H9 (cell line): ENCODE data around the gene PEX10. TPM values are rescaled to one million over a fixed set of nuclear protein-coding genes. Genes with fewer than 3 reads are reported as not detected.

Experiments
- DNase-seq: peaks from one replicate; pipeline ENCODE4 v3.0.0-alpha.2; 2017
- H2AFZ ChIP-seq: one replicate; pipeline ENCODE4 v1.6.1; 2013; ENCODE audit warnings: mild to moderate bottlenecking, low read length, control low read depth, moderate library complexity
- H2AK5ac ChIP-seq: 2 replicates; pipeline ENCODE4 v1.6.1; 2013; ENCODE audit warnings: low read length, control low read depth, mixed read lengths; ENCODE audit not compliant: insufficient read length
- H2BK120ac ChIP-seq: one replicate; pipeline ENCODE4 v1.6.1; 2013; ENCODE audit warnings: low read depth, mild to moderate bottlenecking, low read length, control low read depth, inconsistent platforms; ENCODE audit not compliant: poor library complexity, severe bottlenecking
- H2BK12ac ChIP-seq: 2 replicates; pipeline ENCODE4 v1.6.1; 2013; ENCODE audit warnings: low read length, control low read depth, mixed read lengths, low read depth; ENCODE audit not compliant: insufficient read length
- H2BK15ac ChIP-seq: 2 replicates; pipeline ENCODE4 v1.6.1; 2013; ENCODE audit warnings: low read depth, low read length, control low read depth
- H2BK20ac ChIP-seq: one replicate; pipeline ENCODE4 v1.6.1; 2013; ENCODE audit warnings: low read depth, mild to moderate bottlenecking, low read length, control low read depth, inconsistent platforms; ENCODE audit not compliant: poor library complexity, severe bottlenecking
- H2BK5ac ChIP-seq: 2 replicates; pipeline ENCODE4 v1.6.1; 2013; ENCODE audit warnings: low read length, control low read depth, mixed read lengths; ENCODE audit not compliant: insufficient read length
- H3K14ac ChIP-seq: 2 replicates; pipeline ENCODE4 v1.6.1; 2013; ENCODE audit warnings: low read length, control low read depth; ENCODE audit not compliant: insufficient read depth
- H3K18ac ChIP-seq: 2 replicates; pipeline ENCODE4 v1.6.1; 2013; ENCODE audit warnings: low read depth, mild to moderate bottlenecking, mixed read lengths, low read length, control low read depth; ENCODE audit not compliant: insufficient read length
- H3K23ac ChIP-seq: 2 replicates; pipeline ENCODE4 v1.6.1; 2013; ENCODE audit warnings: low read length, control low read depth, mixed read lengths, low read depth; ENCODE audit not compliant: insufficient read length
- H3K23me2 ChIP-seq: 2 replicates; pipeline ENCODE4 v1.6.1; 2013; ENCODE audit warnings: low read depth, mild to moderate bottlenecking, mixed read lengths, low read length, control low read depth; ENCODE audit not compliant: insufficient read length, poor library complexity, severe bottlenecking
- H3K27ac ChIP-seq: 2 replicates; pipeline ENCODE4 v1.5.1; 2013; ENCODE audit warnings: low read length, control low read depth, mixed read lengths, low read depth; ENCODE audit not compliant: insufficient read length
- H3K27me3 ChIP-seq: 2 replicates; pipeline ENCODE4 v1.6.1; 2013; ENCODE audit warnings: low read length, control low read depth, inconsistent platforms; ENCODE audit not compliant: insufficient read depth
- H3K4ac ChIP-seq: 2 replicates; pipeline ENCODE4 v1.6.1; 2013; ENCODE audit warnings: low read depth, mild to moderate bottlenecking, control low read depth, inconsistent platforms, low read length, moderate library complexity
- H3K4me1 ChIP-seq: 2 replicates; pipeline ENCODE4 v1.6.1; 2013; ENCODE audit warnings: low read length, control low read depth, inconsistent platforms; ENCODE audit not compliant: insufficient read depth
- H3K4me2 ChIP-seq: 2 replicates; pipeline ENCODE4 v1.6.1; 2013; ENCODE audit warnings: low read length, control low read depth, mixed read lengths; ENCODE audit not compliant: insufficient read length, insufficient read depth
- H3K56ac ChIP-seq: 2 replicates; pipeline ENCODE4 v1.6.1; 2013; ENCODE audit warnings: low read depth, mild to moderate bottlenecking, mixed read lengths, low read length, control low read depth; ENCODE audit not compliant: insufficient read length
- H3K79me1 ChIP-seq: 2 replicates; pipeline ENCODE4 v1.6.1; 2013; ENCODE audit warnings: low read depth, mild to moderate bottlenecking, moderate library complexity, low read length, control low read depth, inconsistent platforms; ENCODE audit not compliant: insufficient read depth, poor library complexity, severe bottlenecking
- H3K79me2 ChIP-seq: 2 replicates; pipeline ENCODE4 v1.6.1; 2013; ENCODE audit warnings: low read length, control low read depth, inconsistent platforms; ENCODE audit not compliant: insufficient read depth
- H3K9ac ChIP-seq: 2 replicates; pipeline ENCODE4 v1.6.1; 2013; ENCODE audit warnings: low read length, control low read depth, mixed read lengths; ENCODE audit not compliant: insufficient read length; ENCODE audit errors: extremely low read depth
- H3K9me3 ChIP-seq: one replicate; pipeline ENCODE4 v1.6.1; 2013; ENCODE audit warnings: low read depth, low read length, inconsistent platforms; ENCODE audit not compliant: control insufficient read depth
- H3T11ph ChIP-seq: one replicate; pipeline ENCODE4 v1.6.1; 2013; ENCODE audit warnings: mild to moderate bottlenecking, low read length, control low read depth, inconsistent platforms
- H4K20me1 ChIP-seq: one replicate; pipeline ENCODE4 v1.6.1; 2013; ENCODE audit not compliant: control insufficient read depth, insufficient read length, insufficient read depth
- H4K5ac ChIP-seq: 2 replicates; pipeline ENCODE4 v1.6.1; 2013; ENCODE audit warnings: low read depth, mild to moderate bottlenecking, mixed read lengths, low read length, control low read depth; ENCODE audit not compliant: insufficient read length
- H4K8ac ChIP-seq: replicated peaks from 2 replicates; pipeline ENCODE4 v1.6.1; 2013; ENCODE audit warnings: low read length, control low read depth, mixed read lengths, low read depth; ENCODE audit not compliant: insufficient read length
- H4K91ac ChIP-seq: 2 replicates; pipeline ENCODE4 v1.6.1; 2013; ENCODE audit warnings: low read depth, mild to moderate bottlenecking, moderate library complexity, mixed read lengths, low read length, control low read depth; ENCODE audit not compliant: insufficient read length
- H3K27ac Mint-ChIP-seq, 3 experiments: 2 replicates in 2 of 3; 3 replicates in 1 of 3; pipeline ENCODE4 v1.8.0; 2020 to 2021; ENCODE audit warnings: mixed read lengths in 3 of 3, mild to moderate bottlenecking in 1 of 3, moderate library complexity in 1 of 3
- H3K27me3 Mint-ChIP-seq: 2 replicates; pipeline ENCODE4 v1.8.0; 2021; ENCODE audit warnings: low read depth, mild to moderate bottlenecking, moderate library complexity, mixed read lengths
- H3K36me3 Mint-ChIP-seq, 3 experiments: 2 replicates in 2 of 3; 3 replicates in 1 of 3; pipeline ENCODE4 v1.8.0; 2020 to 2021; ENCODE audit warnings: low read depth in 3 of 3, mixed read lengths in 3 of 3; ENCODE audit not compliant: insufficient read depth in 1 of 3
- H3K4me1 Mint-ChIP-seq, 2 experiments: 2 replicates each; pipeline ENCODE4 v1.8.0; 2020; ENCODE audit warnings: mixed read lengths in 2 of 2
- H3K4me3 Mint-ChIP-seq, 2 experiments: 2 replicates in 1 of 2; 3 replicates in 1 of 2; pipeline ENCODE4 v1.8.0; 2020 to 2021; ENCODE audit warnings: mild to moderate bottlenecking in 2 of 2, mixed read lengths in 2 of 2, moderate library complexity in 1 of 2
- H3K9me3 Mint-ChIP-seq, 2 experiments: 2 replicates in 1 of 2; 3 replicates in 1 of 2; pipeline ENCODE4 v1.8.0; 2020; ENCODE audit warnings: mild to moderate bottlenecking in 2 of 2, mixed read lengths in 2 of 2, moderate library complexity in 1 of 2
- WGBS: extraction: QIAGEN DNeasy Blood & Tissue Kit; methylation state at CpG from one replicate; pipeline ENCODE4 v1.1.7; 2013; ENCODE audit warnings: missing lambda C conversion rate, low lambda C conversion rate, mixed read lengths; ENCODE audit not compliant: insufficient read length; ENCODE audit errors: extremely low coverage; 5-methylcytosine and 5-hydroxymethylcytosine counted together
- total RNA-seq: library from RNA; stranded (reverse); gene quantifications from 2 replicates; pipeline ENCODE4 v1.2.1, GENCODE V29; 2021
- TF ChIP-seq, protein P1 (sequence below): fragments of 200-600 bp; sonication (generic); conservative IDR thresholded peaks from 3 replicates; pipeline ENCODE4 v1.8.0; 2021; ENCODE audit warnings: antibody characterized with exemption, mild to moderate bottlenecking

Gene PEX10
- total RNA-seq, 1 experiment from 2014 or later, result 34.4 TPM

DNA sequence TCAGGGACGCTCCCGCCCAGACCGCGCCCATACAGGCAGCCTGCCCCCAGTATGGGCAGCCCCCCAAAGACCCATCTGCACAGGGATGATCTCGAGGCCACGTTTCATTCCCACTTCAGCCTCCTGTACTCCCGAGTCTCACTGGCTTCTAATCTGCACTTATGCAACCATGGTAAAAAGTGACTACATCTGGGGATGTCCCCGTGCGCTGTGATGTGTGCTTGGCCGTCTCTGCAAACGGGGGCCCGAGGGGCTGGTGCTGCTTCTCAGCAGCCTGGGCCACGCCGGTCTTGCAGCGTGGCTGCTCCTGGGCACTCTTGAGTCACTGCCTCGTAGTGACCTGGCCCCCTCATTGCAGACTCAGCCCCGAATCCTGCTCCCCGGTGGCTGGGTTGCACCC lies 46.3 kb upstream of the PEX10 start:
- Histone ChIP-seq H3K4me1 (no peaks in the 10 kb centered on the region), H4K91ac (no peak overlapping the region), H4K20me1 (no peaks in the 10 kb centered on the region), H2AK5ac (no peak overlapping the region), H4K5ac (no peak overlapping the region), H2AFZ (no peak overlapping the region), H3K79me2 (no peaks in the 10 kb centered on the region), H2BK20ac (no peak overlapping the region), H2BK15ac (no peak overlapping the region), H3K79me1 (no peaks in the 10 kb centered on the region), H4K8ac (no peak overlapping the region), H3K18ac (no peak overlapping the region), H3K9ac (no peak overlapping the region), H3K14ac (no peak overlapping the region), H3K27ac (no peak overlapping the region), H3K4me2 (no peak overlapping the region), H3K56ac (no peak overlapping the region), H3K27me3 (no peaks in the 10 kb centered on the region), H2BK5ac (no peak overlapping the region), H3K23ac (no peak overlapping the region), H3K23me2 (peaks cover 3% of the 10 kb centered on the region), H3K4ac (no peak overlapping the region), H2BK120ac (no peak overlapping the region), H3K9me3 (no peaks in the 10 kb centered on the region), H3T11ph (no peak overlapping the region), H2BK12ac (no peak overlapping the region)
- no peaks in the 10 kb centered on the region for H3K4me1 Mint-ChIP-seq
- H3K27me3 Mint-ChIP-seq, result peaks cover 6% of the 10 kb centered on the region
- WGBS, result no CpG with 5 or more reads among the region's 18 CpGs
- H3K4me3 Mint-ChIP-seq, result no peak overlapping the region
- DNase-seq, result no peak
- no peaks in the 10 kb centered on the region for H3K36me3 Mint-ChIP-seq
- TF ChIP-seq, protein P1, sequence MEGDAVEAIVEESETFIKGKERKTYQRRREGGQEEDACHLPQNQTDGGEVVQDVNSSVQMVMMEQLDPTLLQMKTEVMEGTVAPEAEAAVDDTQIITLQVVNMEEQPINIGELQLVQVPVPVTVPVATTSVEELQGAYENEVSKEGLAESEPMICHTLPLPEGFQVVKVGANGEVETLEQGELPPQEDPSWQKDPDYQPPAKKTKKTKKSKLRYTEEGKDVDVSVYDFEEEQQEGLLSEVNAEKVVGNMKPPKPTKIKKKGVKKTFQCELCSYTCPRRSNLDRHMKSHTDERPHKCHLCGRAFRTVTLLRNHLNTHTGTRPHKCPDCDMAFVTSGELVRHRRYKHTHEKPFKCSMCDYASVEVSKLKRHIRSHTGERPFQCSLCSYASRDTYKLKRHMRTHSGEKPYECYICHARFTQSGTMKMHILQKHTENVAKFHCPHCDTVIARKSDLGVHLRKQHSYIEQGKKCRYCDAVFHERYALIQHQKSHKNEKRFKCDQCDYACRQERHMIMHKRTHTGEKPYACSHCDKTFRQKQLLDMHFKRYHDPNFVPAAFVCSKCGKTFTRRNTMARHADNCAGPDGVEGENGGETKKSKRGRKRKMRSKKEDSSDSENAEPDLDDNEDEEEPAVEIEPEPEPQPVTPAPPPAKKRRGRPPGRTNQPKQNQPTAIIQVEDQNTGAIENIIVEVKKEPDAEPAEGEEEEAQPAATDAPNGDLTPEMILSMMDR, result no peak
- no peaks in the 10 kb centered on the region for H3K9me3 Mint-ChIP-seq
- H3K27ac Mint-ChIP-seq, result no peak overlapping the region
